DMS153 treated with DMSO at 0.1 percent for 48 hours (cell line): ENCODE results near the gene TRAF3IP3.

Experiments
- DNase-seq: peaks from one replicate; lab custom pipeline; 2025; ENCODE audit not compliant: unreplicated experiment; lab: John Stamatoyannopoulos, UW

Gene TRAF3IP3

DNA sequence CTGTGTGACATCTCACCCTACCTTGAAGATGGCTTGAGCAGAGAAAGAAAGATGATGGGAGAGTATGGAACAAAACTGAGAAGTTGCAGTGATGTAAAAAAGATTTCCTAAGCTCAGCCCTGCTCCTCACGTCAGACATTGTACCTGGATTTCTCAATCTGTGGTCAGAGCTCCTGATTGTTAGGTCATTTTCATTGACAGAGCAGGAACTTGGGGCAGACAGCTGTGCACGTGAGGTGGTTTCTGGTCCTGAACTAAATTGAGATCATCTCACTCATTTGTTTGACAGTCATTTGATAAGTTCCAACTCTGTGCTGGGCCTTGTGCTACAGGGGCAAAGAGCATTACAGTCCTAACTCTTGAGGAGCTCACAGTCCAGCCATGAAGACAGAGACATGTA lies 10.2 kb downstream of the TRAF3IP3 start:
- no peak for DNase-seq

DNA sequence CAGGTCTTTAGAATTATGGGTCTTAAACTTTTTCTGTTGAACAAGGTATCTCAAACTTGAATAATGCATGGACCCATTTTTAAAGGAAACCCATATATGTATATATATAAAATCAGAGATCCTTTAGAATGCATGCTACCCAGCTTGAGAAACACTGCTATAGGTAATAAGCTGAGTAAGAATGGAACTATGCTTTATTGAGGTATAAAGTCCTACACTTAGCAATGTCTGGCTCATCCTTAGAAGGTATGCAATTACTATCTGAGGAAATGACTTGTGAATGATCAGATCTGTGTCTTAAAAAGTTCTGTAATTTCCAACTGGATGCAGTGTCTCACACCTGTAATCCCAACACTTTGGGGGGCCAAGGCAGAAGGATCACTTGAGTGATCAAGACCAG lies 11.2 kb downstream of the TRAF3IP3 start:
- DNase-seq, result no peak

DNA sequence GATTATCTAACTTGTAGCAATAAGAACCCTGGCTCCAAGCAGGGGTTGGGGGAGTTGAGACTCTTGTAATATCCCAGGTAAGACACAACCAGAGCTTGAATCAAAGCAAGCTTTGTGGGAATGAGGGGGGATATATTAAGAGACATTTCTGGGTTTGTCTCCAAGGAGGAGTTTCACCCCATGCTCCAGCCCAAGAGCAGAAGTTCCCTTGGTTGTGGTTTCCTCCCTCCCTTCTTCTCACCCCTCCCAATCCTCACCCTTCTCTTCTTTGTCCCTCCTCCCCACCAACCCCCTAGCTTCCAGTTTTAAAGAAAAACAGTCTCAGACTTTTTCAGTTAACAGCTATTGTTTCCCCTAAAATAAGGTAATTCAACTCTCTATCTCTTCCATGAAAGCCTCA lies 11.9 kb downstream of the TRAF3IP3 start:
- DNase-seq, result no peak

DNA sequence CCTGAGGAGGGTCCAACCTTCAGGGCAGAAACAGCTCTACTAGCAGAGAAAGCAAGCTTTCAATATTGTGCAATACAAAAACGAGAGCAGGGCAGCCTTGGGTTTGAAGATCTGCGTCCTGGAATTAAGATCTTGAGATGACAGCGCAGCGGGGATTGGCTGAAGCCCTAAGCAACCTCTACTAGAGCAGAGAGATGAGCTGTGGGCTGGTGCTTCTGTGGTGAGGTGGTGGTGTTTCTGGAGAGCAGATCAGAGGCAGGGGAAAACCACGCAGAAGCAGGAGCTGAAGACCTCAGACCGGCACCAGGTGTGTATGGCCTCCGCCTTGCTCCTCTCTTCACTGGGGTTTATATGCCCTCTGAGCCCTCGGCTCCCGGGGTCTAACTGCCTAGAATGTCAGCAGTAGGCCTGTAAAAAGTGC lies 12.5 kb downstream of the TRAF3IP3 start:
- DNase-seq, result no peak

DNA sequence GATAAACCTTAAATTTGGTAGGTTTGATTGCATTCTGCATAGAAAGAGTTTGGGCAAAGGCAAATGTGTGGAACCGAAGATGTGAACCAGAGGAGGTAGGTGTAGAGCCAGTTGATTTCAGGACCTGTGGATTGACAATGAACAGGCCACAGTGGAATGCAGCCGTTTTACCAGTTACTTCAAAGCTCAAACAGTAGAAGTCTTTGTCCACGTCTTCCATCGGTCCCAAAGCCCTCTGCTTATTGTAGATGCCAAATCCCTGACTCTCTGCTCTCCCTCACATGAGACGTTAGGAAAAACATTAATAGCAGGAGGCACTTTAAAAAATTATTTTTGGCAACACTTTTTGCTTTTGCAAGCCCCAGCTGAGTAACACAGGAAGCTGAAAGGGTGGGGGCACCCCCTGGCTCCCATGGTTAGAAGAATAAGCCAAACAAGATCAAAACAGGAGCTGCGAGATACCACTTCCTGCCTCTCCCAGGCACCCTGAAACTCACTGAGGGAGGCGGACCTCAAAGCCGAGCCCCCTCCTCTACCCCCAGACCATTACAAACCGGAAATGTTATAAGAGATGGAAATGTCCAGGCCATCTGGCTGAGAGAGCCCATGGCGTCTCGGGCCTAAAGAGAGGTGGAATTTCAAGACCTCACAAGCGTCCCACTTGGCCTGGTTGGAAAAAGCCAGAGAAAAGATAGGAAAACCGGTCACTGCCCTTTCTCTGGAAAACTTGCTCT lies 13.5 kb downstream of the TRAF3IP3 start:
- no peak for DNase-seq

DNA sequence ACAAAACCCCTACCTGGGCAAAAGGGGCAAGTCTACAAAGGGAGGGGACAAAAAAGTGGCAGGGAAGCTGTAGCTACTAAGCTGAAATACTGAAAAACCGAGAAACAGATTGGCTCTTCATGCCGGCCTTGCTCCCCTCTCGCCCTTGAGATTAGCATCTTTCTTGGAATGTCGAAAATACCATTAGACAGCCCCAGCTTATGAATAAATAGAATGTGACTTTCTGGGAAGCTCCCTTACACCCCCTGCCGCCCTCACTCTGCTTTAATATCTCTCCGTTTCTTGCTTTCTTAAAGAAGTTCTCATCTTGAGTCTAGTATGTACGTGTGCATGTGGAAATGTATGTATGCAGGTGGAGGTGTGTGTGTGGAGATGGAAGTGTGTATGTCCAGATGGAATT lies 14.1 kb downstream of the TRAF3IP3 start:
- no peak for DNase-seq

DNA sequence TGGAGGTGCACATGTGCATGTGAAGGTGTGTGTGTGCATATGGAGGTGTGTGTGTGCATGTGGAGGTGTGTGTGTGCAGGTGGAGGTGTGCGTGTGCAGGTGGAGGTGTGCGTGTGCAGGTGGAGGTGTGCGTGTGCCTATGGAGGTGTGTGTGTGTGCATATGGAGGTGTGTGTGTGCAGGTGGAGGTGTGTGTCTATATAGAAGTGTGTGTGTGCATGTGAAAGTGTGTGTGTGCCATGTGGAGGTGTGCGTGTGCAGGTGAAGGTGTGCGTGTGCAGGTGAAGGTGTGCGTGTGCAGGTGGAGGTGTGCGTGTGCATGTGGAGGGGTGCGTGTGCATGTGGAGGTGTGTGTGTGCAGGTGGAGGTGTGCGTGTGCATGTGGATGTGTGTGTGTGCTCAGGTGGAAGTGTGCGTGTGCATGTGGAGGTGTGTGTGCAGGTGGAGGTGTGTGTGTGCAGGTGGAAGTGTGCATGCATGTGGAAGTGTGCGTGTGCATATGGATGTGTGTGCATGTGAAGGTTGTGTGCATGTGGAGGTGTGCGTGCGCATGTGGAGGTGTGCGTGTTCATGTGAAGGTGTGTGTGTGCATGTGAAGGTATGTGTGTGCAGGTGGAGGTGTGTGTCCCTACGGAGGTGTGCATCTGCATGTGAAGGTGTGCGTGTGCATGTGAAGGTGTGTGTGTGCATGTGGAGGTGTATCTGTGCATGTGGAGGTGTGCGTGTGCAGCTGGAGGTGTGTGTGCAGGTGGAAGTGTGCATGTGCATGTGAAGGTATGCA lies 15.0 kb downstream of the TRAF3IP3 start:
- no peak for DNase-seq

DNA sequence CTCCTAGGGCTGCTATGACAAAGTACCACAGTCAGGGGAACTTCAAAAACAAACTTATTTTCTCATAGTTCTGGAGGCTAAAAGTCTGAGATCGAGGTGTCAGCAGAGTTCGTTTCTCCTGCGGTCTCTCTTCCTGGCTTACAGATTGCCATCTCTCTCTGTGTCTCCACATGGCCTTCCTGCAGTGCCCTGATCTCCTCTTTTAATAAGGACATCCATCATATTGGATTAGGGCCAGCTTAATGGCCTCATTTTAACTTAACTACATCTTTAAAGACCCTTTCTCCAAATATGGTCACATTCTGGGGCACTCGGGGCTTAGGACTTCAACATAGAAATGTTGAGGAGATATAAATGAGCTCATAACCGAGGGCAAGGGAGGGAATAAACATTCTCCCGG lies 16.3 kb downstream of the TRAF3IP3 start:
- DNase-seq, result no peak

DNA sequence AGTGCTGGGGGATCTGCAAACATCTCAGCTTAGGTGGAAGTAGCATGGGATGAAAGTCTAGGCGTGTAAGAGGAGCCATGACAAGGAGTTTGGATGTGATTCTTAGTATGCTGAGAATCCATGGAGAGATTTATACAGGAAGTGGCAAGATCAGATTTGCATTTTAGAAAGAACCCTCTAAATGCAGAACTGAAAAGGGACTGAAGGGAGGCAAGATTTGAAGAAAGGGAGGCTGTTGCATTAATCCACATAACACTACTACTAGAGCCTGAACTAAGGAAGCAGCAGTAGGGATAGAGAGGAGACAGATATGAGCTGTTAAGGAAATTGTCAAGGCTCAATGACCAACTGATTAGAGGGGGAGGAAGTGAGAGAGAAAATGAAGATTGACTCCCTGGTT lies 18.7 kb downstream of the TRAF3IP3 start:
- DNase-seq, result no peak

DNA sequence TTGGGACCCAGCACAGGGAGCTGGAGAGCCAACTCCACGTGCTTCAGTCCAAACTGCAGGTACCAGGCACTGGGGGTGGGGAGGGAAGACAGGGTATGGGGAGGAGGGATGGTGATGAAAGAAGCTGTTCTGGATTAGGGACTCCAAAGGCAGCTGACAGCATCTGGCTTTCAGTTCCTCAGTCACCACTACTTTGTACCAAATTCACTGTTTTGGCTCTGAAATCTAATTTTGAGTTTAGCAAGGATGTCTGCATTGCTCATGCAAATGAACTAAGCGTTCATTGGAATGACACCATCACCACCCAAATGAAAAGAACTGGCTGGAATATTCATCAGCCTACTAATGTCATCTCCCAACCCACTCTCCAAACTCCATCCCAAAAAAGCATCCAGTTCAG lies 19.8 kb downstream of the TRAF3IP3 start:
- no peak for DNase-seq

DNA sequence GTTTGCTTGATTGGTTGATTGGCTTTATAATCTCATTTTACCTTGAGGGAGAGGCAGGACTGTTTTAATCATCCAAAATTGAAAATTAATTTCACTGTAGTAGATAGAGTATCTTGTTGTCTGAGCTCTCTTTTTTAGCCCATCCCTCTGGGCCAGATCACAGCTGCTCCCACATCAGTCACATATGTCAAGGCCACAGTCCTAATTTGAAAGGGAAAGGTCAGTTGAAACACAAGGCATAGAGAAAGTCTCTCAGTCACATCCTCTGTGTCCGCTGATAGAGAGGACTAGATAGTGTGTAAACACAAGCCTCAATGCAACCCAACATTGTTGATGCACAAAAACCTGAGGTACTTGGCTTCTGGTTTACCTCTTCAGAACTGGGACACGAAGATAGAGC lies 21.7 kb downstream of the TRAF3IP3 start:
- DNase-seq, result no peak

DNA sequence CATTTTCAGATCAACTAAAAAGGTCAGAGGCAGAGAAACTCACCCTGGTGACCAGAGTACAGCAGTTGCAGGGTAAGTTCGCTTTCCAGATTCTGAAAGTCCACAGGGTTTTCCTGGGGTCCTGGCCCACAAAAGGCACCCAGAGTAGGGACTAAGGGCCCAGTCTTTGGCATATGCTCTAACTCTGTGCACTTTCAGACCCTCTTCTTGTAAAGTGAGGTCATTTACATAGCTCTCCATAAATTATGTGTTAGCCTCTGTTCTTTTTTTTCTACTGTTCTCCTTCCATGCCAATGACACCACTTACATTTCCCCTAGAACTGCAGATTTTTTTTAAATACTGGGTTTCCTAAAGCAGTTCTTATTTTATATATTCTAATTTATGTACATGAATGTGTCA lies 22.2 kb downstream of the TRAF3IP3 start:
- DNase-seq, result no peak

DNA sequence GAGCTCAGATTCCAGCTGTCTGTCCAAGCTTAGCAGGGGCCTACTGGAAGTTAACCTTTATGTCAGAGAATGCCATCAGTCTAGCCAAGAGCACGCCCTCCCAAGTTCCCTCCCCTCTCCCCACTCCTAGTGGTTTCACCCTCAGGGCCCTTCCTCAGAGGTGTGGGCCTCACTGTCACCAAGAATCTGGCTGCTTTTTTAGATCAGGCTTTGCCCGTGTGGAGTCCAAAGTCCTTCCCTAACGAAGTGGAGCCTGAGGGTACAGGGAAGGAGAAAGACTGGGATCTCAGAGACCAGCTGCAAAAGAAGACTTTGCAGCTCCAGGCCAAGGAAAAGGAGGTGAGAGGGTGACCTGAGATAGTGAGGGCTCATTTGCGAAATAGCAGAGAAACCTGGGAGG lies 24.4 kb downstream of the TRAF3IP3 start:
- no peak for DNase-seq

DNA sequence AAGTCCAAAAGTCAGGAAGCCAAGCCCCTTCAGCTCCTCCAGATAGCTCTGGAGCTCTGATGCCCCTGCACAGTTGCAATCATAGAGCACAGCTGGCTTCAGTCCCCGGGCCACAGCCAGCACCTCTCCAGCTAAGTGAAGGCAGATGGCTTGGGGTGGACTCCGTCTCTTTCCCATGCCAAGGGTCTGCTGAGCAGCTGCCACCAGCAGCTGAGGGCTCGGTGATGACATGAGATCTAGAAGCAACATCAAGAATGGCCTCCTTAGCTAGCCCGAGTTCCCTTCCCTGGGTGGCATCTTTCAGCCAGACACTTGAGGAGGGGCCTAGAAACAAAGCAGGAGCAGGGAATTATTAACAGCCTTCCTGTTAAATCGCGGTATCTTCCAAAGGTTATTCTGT lies 27.5 kb downstream of the TRAF3IP3 start:
- no peak for DNase-seq

DNA sequence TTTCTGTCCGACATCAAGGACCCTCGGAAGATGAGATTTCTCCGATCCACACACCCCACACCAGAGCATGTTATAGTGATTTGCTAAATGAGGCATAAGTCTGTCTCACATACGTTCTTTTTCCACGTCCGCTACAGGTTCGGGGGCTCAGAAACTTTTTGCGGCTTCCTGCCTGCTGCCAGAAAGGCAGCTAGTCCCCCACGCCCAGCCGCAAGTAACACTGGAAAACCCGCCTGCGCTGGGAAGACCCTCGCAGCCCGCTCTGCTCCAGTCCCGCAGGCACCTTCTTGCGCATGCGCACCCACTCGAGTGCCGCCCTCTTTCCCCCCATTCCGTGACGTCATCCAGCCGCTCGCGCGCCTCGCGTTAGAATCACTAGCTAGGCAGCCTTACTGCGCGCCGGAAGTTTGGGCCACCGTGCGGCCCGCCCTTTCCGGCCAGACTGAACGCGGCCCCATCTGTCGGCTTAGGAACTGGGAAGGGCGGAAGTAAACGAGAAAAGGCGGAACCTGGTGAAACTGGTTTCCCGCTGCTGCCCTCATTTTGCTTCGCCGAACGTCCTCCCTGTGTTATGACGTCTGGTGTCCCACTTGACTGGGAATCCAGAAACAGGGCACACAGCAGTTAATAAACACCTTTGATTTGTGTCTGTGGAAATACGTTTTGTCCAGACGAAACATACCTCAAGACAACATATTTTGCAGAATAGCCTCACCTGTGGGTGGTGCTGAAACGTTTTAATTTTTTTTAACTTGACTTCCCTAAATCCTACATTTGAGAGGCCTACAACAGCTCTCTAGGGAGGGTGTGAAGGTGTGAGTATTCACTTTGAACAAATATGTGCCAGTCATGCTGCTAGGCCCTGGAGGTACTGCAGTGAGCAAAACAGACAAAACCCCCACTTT lies 28.7 kb downstream of the TRAF3IP3 start, which contains the start of gene C1orf74:
TSS of gene C1orf74 (minus strand) at position 295 of the 905 bp plus-strand sequence. CDS start 925 bp downstream, outside the sequence.
- DNase-seq, result peak; percentile 99

DNA sequence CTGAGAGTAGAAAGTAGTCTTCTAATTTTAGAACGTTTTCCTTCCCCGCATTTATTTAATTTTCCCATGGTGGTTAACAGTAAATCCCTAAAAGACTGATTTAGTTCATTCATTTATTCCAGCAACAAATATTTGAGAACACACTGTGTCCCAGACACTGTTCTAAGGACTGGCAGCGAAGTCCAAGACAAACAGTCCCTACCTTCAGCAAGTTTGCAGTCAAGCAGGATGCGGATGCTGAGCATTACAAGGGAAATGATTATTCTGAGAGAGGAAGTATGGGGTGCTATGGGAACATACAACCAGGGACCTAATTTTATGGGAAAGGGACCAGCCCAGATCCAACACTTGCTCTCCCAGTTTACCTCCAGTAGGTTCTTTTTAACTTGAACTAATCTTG lies 29.7 kb downstream of the TRAF3IP3 start:
- DNase-seq, result no peak

DNA sequence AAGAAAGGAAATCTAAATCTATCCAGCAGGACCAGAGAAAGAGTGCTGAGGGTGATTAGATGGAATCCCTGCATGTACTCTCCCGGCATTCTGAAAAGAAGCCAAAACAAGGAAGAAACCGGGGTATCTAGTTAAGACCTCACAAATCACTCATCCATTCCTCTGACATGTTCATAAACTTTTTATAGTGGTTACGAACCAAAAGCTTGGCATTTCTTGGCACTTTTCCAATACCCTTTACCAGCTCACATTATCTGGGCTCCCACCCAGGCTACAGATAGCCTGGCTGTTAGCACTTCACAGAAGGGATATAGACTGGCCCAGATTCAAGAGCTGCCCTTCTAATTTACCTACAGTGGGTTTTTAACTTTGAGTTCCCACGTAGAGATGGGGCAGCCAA lies 30.3 kb downstream of the TRAF3IP3 start:
- no peak for DNase-seq

DNA sequence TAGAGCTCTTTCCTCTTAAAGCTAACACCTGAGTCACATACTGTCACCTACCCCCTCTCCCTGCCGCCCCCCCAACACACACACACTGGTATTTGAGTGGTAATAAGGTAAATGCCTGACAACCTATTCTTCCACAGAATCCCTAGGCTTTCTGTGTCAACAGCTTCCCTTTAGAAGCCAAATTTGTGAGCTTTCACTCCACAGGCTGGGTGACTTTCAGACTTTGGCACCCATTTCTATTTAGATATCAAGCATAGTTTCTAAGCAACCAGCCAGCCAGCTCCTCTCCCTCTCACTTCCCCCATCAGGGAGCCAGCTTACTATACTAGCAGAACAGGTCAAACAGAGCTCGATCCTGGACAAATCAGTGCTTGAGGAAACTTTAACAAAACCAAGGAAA lies 31.7 kb downstream of the TRAF3IP3 start:
- no peak for DNase-seq

DNA sequence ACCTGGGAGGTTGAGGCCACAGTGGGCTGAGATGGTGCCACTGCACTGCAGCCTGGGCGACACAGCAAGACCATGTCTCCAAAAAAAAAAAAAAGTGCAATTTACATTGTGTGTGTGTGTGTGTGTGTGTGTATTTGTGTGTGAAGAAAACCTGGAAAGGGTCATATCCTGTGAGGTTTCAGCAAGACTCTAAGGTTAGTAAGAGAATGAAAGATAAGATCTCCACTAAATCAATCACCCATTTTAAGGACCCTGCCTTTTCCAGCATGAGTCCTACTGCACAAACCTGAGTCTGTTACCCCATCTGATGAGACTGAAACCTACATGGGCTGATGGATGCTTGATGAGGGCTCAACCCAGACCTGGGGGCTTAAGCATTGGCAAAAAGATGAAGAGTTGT lies 33.4 kb downstream of the TRAF3IP3 start:
- no peak for DNase-seq

DNA sequence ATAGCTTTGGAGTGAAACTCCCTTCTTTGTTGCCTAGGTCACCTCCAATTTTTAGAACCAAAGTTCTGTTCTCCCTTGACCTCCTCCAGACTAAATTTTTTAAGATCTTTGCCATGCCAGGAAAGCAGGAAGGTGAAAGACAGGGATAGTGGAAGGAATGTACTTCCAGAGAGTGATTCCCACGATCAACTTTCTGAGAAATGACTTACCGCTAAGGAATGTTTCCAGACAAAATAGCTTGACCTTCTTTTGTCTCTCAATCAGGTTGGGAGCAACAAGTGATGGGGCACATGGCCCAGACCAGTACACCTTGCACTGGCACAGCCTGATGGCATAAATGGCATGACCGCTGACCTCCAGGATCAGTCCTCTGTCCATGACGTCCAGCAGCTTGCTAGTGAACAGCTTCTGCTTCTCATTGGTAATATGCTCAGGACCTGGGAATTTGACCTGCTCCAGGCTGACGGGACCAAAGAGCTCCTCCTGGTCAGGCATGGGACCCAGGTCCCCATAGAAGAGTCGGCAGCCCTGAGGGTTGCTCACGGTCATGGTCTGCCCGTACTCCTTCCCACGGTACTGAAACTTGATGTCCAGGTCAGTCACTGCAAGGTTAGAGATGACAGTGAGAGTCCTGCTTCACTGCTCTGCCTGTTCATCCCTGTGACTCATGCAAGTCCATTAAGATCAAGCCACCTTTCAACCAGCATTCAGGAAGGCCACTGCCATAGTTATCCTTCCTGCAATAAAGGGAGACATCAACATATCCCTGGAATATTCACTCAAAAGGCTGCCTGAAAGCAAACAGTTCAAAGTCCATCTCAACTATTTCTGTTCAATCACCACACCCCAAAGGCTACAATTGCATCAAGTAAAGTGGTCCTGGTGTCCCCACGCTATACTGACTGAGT lies 34.7 kb downstream of the TRAF3IP3 start:
- no peak for DNase-seq
